Mesenchymal stem cell (in vitro differentiated cells and primary cell): Measurements from ENCODE around the gene FSD1L.

Source experiments
- DNase-seq: peaks from one replicate; pipeline ENCODE4 v3.0.0-alpha.2; 2013
- H2AFZ ChIP-seq: one replicate; pipeline ENCODE4 v1.6.1; 2013; ENCODE audit warnings: low read depth, mild to moderate bottlenecking, control low read depth, inconsistent platforms, low read length, moderate library complexity
- H2AK5ac ChIP-seq: 2 replicates; pipeline ENCODE4 v1.6.1; 2013; ENCODE audit warnings: low read length, moderate library complexity, mild to moderate bottlenecking, inconsistent platforms; ENCODE audit not compliant: severe bottlenecking
- H2BK120ac ChIP-seq: one replicate; pipeline ENCODE4 v1.6.1; 2013; ENCODE audit warnings: low read depth, mild to moderate bottlenecking, inconsistent platforms, low read length, moderate library complexity
- H2BK12ac ChIP-seq, 2 experiments: one replicate each; pipeline ENCODE4 v1.6.1; 2013; ENCODE audit warnings: inconsistent platforms in 2 of 2, low read length in 2 of 2, mild to moderate bottlenecking in 2 of 2, moderate library complexity in 2 of 2, control low read depth in 1 of 2
- H2BK15ac ChIP-seq: one replicate; pipeline ENCODE4 v1.6.1; 2013; ENCODE audit warnings: mild to moderate bottlenecking, low read depth, inconsistent platforms; ENCODE audit not compliant: poor library complexity, severe bottlenecking
- H2BK5ac ChIP-seq: 2 replicates; pipeline ENCODE4 v1.6.1; 2013; ENCODE audit warnings: low read depth, mild to moderate bottlenecking, low read length, control low read depth, inconsistent platforms; ENCODE audit not compliant: poor library complexity, severe bottlenecking
- H3K14ac ChIP-seq, 2 experiments: one replicate each; pipeline ENCODE4 v1.6.1; 2013; ENCODE audit warnings: inconsistent platforms in 2 of 2, low read length in 2 of 2, control low read depth in 1 of 2, mild to moderate bottlenecking in 1 of 2, moderate library complexity in 1 of 2
- H3K18ac ChIP-seq, 2 experiments: one replicate each; pipeline ENCODE4 v1.6.1; 2013; ENCODE audit warnings: inconsistent platforms in 2 of 2, low read length in 2 of 2, control low read depth in 1 of 2, low read depth in 1 of 2, mild to moderate bottlenecking in 1 of 2
- H3K23ac ChIP-seq, 2 experiments: one replicate each; pipeline ENCODE4 v1.6.1; 2013; ENCODE audit warnings: inconsistent platforms in 2 of 2, low read length in 2 of 2, mild to moderate bottlenecking in 2 of 2, moderate library complexity in 2 of 2, control low read depth in 1 of 2
- H3K27ac ChIP-seq: 2 replicates; pipeline ENCODE4 v1.5.1; 2013; ENCODE audit warnings: mild to moderate bottlenecking, moderate library complexity, low read length, control low read depth, inconsistent platforms; ENCODE audit not compliant: poor library complexity, severe bottlenecking
- H3K27me3 ChIP-seq, 2 experiments: 2 replicates each; pipeline versions ENCODE4 v1.6.1 to v1.7.0; 2013; ENCODE audit warnings: low read length in 2 of 2, mild to moderate bottlenecking in 2 of 2, moderate library complexity in 2 of 2, control low read depth in 1 of 2, inconsistent platforms in 1 of 2; ENCODE audit not compliant: control insufficient read depth in 1 of 2, insufficient read depth in 1 of 2
- H3K36me3 ChIP-seq, 2 experiments: 2 replicates each; pipeline versions ENCODE4 v1.6.1 to v1.7.0; 2013; ENCODE audit warnings: low read length in 2 of 2, control low read depth in 1 of 2, inconsistent platforms in 1 of 2, low read depth in 1 of 2, mild to moderate bottlenecking in 1 of 2; ENCODE audit not compliant: insufficient read depth in 2 of 2, control insufficient read depth in 1 of 2
- H3K4ac ChIP-seq, 2 experiments: one replicate each; pipeline ENCODE4 v1.6.1; 2013; ENCODE audit warnings: inconsistent platforms in 2 of 2, low read length in 2 of 2, mild to moderate bottlenecking in 2 of 2, moderate library complexity in 2 of 2, control low read depth in 1 of 2, low read depth in 1 of 2
- H3K4me1 ChIP-seq: 2 replicates; pipeline ENCODE4 v1.6.1; 2013; ENCODE audit warnings: low read depth, low read length, control low read depth; ENCODE audit not compliant: control insufficient read depth, insufficient read depth
- H3K4me2 ChIP-seq: 2 replicates; pipeline ENCODE4 v1.6.1; 2013; ENCODE audit warnings: low read length, mild to moderate bottlenecking, inconsistent platforms; ENCODE audit not compliant: poor library complexity, severe bottlenecking
- H3K4me3 ChIP-seq, 2 experiments: 2 replicates each; pipeline versions ENCODE4 v1.5.1 to v1.7.0; 2013; ENCODE audit warnings: low read length in 2 of 2, mild to moderate bottlenecking in 2 of 2, control low read depth in 1 of 2, low read depth in 1 of 2; ENCODE audit not compliant: insufficient read depth in 1 of 2
- H3K79me1 ChIP-seq: replicated peaks from 2 replicates; pipeline ENCODE4 v1.6.1; 2013; ENCODE audit warnings: mild to moderate bottlenecking, control low read depth, low read length, inconsistent platforms; ENCODE audit not compliant: poor library complexity, severe bottlenecking
- H3K9ac ChIP-seq: 2 replicates; pipeline ENCODE4 v1.7.0; 2013; ENCODE audit warnings: mild to moderate bottlenecking, low read length, moderate library complexity
- H3K9me3 ChIP-seq: 2 replicates; pipeline ENCODE4 v1.7.0; 2013; ENCODE audit warnings: mild to moderate bottlenecking, low read length; ENCODE audit not compliant: control insufficient read depth
- H4K8ac ChIP-seq: one replicate; pipeline ENCODE4 v1.6.1; 2013; ENCODE audit warnings: inconsistent platforms, mild to moderate bottlenecking, low read length, moderate library complexity
- H4K91ac ChIP-seq: one replicate; pipeline ENCODE4 v1.6.1; 2013; ENCODE audit warnings: mild to moderate bottlenecking, low read length, inconsistent platforms
- WGBS: methylation state at CpG from one replicate; pipeline ENCODE4 v1.1.7; 2013; ENCODE audit warnings: mixed read lengths; 5-methylcytosine and 5-hydroxymethylcytosine counted together

Gene FSD1L

DNA sequence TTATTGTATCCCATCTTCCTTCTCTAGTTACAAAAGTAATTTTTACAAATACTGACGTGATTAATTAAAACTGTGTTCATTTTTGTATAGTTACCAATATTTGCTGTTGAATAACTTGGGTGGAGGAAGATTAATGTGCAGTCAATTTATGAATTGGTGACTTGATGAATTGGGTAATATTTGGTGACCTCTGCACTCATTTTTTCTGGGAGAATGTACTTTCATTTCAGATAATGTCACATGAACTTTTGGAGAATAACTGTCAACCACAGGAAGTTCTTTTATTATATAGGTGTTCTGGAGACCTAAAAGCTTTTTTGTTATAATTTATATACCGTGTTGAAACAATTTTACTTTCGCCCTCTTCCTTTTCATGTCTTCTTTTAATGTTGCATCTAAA lies 83.7 kb downstream of the FSD1L start:
- H3K18ac ChIP-seq, result no peak overlapping the region
- H2AK5ac ChIP-seq, result no peak overlapping the region
- no peak overlapping the region for H3K4me2 ChIP-seq
- no peak overlapping the region for H2AFZ ChIP-seq
- H3K23ac ChIP-seq, result no peak overlapping the region
- H2BK15ac ChIP-seq, result no peak overlapping the region
- no peak overlapping the region for H3K14ac ChIP-seq
- H2BK120ac ChIP-seq, result no peak overlapping the region
- no peak overlapping the region for H4K8ac ChIP-seq
- H2BK5ac ChIP-seq, result no peak overlapping the region
- no peak overlapping the region for H3K4ac ChIP-seq
- H3K4me1 ChIP-seq, result no peaks in the 10 kb centered on the region
- peaks cover 4% of the 10 kb centered on the region for H3K9me3 ChIP-seq
- peaks cover 0 to 23% of the 10 kb centered on the region in 2 experiments for H3K36me3 ChIP-seq
- H3K27ac ChIP-seq, result no peak overlapping the region
- no peak overlapping the region for H2BK12ac ChIP-seq
- peaks cover 1% of the 10 kb centered on the region for H3K79me1 ChIP-seq
- 90% methylated on average over 2 of the region's 3 CpGs for WGBS
- no peak overlapping the region for H3K9ac ChIP-seq
- DNase-seq, result no peak
- no peak overlapping the region for H3K4me3 ChIP-seq
- no peaks in the 10 kb centered on the region for H3K27me3 ChIP-seq
- no peak overlapping the region for H4K91ac ChIP-seq

DNA sequence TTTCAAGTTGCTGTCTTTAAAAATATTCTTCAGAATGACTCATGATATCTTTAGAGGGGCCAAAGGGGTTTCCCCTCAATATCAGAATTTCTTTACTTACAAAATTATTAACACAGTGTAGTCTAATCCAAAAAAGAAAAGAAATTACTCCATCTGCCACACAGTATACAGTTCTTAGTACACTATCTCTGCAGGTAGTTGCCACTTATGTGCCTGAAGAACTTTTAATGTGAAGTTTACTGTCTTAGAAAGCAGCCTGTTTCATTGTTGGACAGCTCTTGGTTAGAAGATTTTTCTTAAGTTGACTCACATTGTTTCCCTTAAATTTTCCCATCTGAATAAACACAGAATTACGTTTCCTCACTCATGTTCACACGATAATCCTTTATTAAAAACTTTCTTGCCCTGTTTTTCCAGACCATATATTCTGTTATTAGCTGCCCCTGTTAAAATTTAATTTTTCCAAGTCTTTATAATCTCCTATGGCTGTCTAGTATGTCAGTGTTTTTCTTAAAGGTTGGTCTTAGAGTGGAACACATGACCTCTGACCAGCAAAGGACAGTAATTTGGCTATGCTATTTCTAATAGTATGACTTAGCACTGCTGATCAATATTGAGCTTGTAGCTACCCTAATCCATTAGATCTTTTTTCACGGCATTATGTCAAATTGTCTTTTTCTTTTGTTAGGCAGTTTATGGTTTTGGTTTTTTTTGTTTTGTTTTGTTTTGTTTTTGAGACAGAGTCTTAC lies 88.3 kb downstream of the FSD1L start:
- peaks cover 1% of the 10 kb centered on the region for H3K79me1 ChIP-seq
- H3K4me1 ChIP-seq, result no peaks in the 10 kb centered on the region
- H2BK120ac ChIP-seq, result no peak overlapping the region
- H3K4me3 ChIP-seq, result no peak overlapping the region
- 88% methylated on average over 2 of the region's 3 CpGs for WGBS
- no peak overlapping the region for H4K8ac ChIP-seq
- H3K4me2 ChIP-seq, result no peak overlapping the region
- H3K18ac ChIP-seq, result no peak overlapping the region
- H3K36me3 ChIP-seq, result peaks cover 0 to 42% of the 10 kb centered on the region in 2 experiments
- H3K9me3 ChIP-seq, result no peaks in the 10 kb centered on the region
- no peaks in the 10 kb centered on the region for H3K27me3 ChIP-seq
- no peak overlapping the region for H2AK5ac ChIP-seq
- H2AFZ ChIP-seq, result no peak overlapping the region
- no peak overlapping the region for H4K91ac ChIP-seq
- H3K14ac ChIP-seq, result no peak overlapping the region
- no peak overlapping the region for H2BK5ac ChIP-seq
- no peak overlapping the region for H3K9ac ChIP-seq
- H3K4ac ChIP-seq, result no peak overlapping the region
- H3K23ac ChIP-seq, result no peak overlapping the region
- no peak for DNase-seq
- no peak overlapping the region for H2BK15ac ChIP-seq
- H3K27ac ChIP-seq, result no peak overlapping the region
- H2BK12ac ChIP-seq, result no peak overlapping the region

DNA sequence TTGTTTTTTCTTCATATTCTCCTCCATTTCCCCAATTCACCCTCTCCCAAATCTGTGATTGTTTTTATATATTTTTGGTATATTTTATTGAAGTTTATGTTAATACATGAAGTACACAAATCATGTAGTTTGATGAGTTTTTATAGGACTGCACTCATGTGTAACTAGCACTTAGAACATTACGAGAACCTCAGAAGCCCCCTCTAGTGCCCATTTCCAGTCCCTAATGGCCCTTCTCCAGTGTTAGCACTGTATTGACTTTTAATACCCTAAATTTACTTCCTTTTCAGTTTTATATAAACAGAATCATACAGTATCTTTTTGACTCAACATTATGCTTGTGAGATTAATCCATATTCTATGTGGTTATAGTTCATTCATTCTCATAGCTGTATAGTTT lies 91.6 kb downstream of the FSD1L start:
- Histone ChIP-seq H2BK15ac (no peak overlapping the region), H3K79me1 (no peaks in the 10 kb centered on the region), H2AFZ (no peak overlapping the region), H3K4me2 (no peak overlapping the region), H2BK12ac (no peak overlapping the region), H3K27me3 (no peaks in the 10 kb centered on the region), H3K4ac (no peak overlapping the region), H3K4me1 (no peaks in the 10 kb centered on the region), H3K36me3 (peaks cover 0 to 42% of the 10 kb centered on the region in 2 experiments), H3K27ac (no peak overlapping the region), H4K8ac (no peak overlapping the region), H4K91ac (no peak overlapping the region), H3K9me3 (no peaks in the 10 kb centered on the region), H2AK5ac (no peak overlapping the region), H3K18ac (no peak overlapping the region), H3K14ac (no peak overlapping the region), H3K23ac (no peak overlapping the region), H3K4me3 (no peak overlapping the region), H2BK5ac (no peak overlapping the region), H3K9ac (no peak overlapping the region), H2BK120ac (no peak overlapping the region)
- no peak for DNase-seq
- WGBS, result 100% methylated on average over 1 of the region's 1 CpG

DNA sequence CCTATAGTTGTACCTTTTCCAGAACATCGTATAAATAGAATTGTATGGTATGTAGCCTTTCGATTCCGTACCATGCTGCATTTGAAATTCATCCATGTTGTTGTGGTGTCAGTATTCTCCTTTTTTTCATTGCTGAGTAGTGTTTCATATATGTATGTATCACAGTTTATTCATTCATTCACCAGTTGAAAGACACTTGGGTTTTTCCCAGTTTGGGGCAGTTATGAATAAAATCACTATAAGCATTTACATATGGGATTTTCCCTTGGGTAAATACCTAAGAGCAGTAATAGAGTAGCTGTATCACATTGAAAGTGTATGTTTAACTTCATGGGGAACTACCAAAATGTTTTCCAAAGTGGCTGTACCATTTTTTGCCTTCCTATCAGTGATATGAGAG lies 94.0 kb downstream of the FSD1L start:
- Histone ChIP-seq H4K91ac (no peak overlapping the region), H3K18ac (no peak overlapping the region), H3K4me3 (no peak overlapping the region), H2AFZ (no peak overlapping the region), H2AK5ac (no peak overlapping the region), H2BK12ac (no peak overlapping the region), H3K79me1 (peaks cover 2% of the 10 kb centered on the region), H3K27me3 (no peaks in the 10 kb centered on the region), H3K4me2 (no peak overlapping the region), H3K9ac (no peak overlapping the region), H3K27ac (no peak overlapping the region), H4K8ac (no peak overlapping the region), H3K23ac (no peak overlapping the region), H3K36me3 (peaks cover 0 to 29% of the 10 kb centered on the region in 2 experiments), H2BK120ac (no peak overlapping the region), H2BK15ac (no peak overlapping the region), H3K14ac (no peak overlapping the region), H3K4ac (no peak overlapping the region), H2BK5ac (no peak overlapping the region), H3K4me1 (no peaks in the 10 kb centered on the region), H3K9me3 (no peaks in the 10 kb centered on the region)
- no peak for DNase-seq
- no CpG with 5 or more reads among the region's 3 CpGs for WGBS
